ENCODE measurements around the gene MPND.

Gene MPND

DNA sequence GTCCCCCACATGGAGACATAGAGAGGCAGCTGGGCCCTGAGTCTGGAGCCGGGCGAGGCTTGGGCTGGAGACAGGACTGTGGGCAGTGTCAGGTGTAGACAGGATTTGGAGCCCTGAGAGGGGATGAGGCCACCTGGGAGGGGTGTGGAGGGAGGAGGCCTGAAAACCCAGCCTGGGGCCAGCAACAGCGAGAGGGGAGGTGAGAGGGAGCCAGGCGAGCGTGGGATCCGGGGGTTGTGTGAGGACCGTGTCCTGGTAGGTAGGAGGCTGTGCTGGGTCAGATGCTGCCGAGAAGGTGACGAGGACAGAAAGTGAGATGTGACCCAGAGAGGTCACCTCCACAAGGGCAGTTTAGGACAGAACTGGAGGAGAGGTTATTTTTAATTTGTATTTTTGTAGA, 7.4 kb downstream of the MPND start:
- Histone ChIP-seq H3K27ac (ENCODE audit: low read depth, low read length) (no peak overlapping the region), H3K36me3 (ENCODE audit: insufficient read depth, low read length) (no peaks in the 10 kb centered on the region), H3K4me3 (ENCODE audit: low read depth, low read length) (no peak overlapping the region), H3K27me3 (ENCODE audit: insufficient read depth, low read length) (no peaks in the 10 kb centered on the region), H3K4me1 (ENCODE audit: control insufficient read depth, insufficient read depth, low read length, unreplicated experiment) (no peaks in the 10 kb centered on the region), H2AFZ (ENCODE audit: low read length, unreplicated experiment) (no peak overlapping the region), H3K79me2 (ENCODE audit: control insufficient read depth, insufficient read depth, low read length, unreplicated experiment) (no peaks in the 10 kb centered on the region)

DNA sequence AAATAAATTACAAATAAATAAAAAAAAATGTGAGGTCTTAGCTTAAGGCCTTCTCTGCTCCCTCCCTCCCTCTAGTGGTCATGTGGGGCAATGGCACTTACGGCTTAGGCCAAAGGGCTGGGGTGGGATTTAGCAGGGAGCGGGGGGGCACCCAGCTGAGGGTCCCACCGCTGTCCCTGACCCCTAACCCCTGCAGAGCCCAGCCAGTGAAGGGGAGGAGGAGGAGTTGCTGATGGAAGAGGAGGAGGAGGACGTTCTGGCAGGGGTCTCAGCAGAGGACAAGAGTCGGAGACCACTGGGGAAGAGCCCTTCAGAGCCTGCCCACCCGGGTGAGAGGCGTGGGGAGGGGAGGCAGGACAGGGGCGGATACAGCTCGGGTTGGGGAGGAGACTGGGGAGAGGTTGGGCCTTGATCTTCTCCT, 9.3 kb downstream of the MPND start:
- H3K4me3 ChIP-seq (ENCODE audit: low read depth, low read length) = no peak overlapping the region
- H3K79me2 ChIP-seq (ENCODE audit: control insufficient read depth, insufficient read depth, low read length, unreplicated experiment) = no peaks in the 10 kb centered on the region
- H3K36me3 ChIP-seq (ENCODE audit: insufficient read depth, low read length) = no peaks in the 10 kb centered on the region
- no peak overlapping the region for H2AFZ ChIP-seq (ENCODE audit: low read length, unreplicated experiment)
- no peaks in the 10 kb centered on the region for H3K4me1 ChIP-seq (ENCODE audit: control insufficient read depth, insufficient read depth, low read length, unreplicated experiment)
- H3K27me3 ChIP-seq (ENCODE audit: insufficient read depth, low read length) = no peaks in the 10 kb centered on the region
- no peak overlapping the region for H3K27ac ChIP-seq (ENCODE audit: low read depth, low read length)

DNA sequence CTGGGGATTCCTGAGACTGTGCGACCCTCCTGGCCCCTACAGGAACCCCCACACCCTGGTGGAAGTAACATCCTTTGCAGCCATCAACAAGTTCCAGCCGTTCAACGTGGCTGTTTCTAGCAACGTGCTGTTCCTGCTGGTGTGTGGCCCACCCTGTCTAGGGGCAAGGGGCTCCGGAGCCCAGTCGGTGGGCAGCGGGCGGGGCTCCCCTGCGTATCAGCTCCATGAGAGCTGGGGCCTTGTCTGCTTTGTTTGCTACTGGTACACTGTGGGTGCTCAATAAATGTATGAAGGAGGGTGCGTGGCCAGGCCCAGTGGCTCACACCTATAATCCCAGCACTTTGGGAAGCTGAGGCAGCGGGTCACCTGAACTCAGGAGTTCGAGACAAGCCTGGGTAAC, 10.9 kb downstream of the MPND start:
- H3K27ac ChIP-seq (ENCODE audit: low read depth, low read length) = no peak overlapping the region
- H3K27me3 ChIP-seq (ENCODE audit: insufficient read depth, low read length) = no peaks in the 10 kb centered on the region
- no peak overlapping the region for H3K4me3 ChIP-seq (ENCODE audit: low read depth, low read length)
- no peaks in the 10 kb centered on the region for H3K36me3 ChIP-seq (ENCODE audit: insufficient read depth, low read length)
- no peaks in the 10 kb centered on the region for H3K4me1 ChIP-seq (ENCODE audit: control insufficient read depth, insufficient read depth, low read length, unreplicated experiment)
- H3K79me2 ChIP-seq (ENCODE audit: control insufficient read depth, insufficient read depth, low read length, unreplicated experiment) = no peaks in the 10 kb centered on the region
- no peak overlapping the region for H2AFZ ChIP-seq (ENCODE audit: low read length, unreplicated experiment)

DNA sequence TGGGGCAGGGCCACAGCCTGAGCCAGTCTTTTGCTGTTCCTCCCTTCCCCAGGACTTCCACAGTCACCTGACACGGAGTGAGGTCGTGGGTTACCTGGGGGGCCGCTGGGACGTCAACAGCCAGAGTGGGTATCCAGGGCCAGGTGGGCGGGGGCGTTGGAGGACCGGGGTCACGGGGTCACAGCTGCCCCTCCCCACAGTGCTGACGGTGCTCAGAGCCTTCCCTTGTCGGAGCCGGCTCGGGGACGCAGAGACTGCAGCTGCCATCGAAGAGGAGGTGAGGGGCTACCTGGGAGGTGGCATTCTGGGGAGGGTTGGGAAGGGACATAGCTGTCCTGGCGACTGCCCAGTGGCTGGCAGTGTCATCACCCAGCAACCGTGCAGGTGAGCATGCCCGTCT, 11.5 kb downstream of the MPND start:
- Histone ChIP-seq H3K27ac (ENCODE audit: low read depth, low read length) (no peak overlapping the region), H3K4me1 (ENCODE audit: control insufficient read depth, insufficient read depth, low read length, unreplicated experiment) (no peaks in the 10 kb centered on the region), H2AFZ (ENCODE audit: low read length, unreplicated experiment) (no peak overlapping the region), H3K4me3 (ENCODE audit: low read depth, low read length) (no peak overlapping the region), H3K27me3 (ENCODE audit: insufficient read depth, low read length) (no peaks in the 10 kb centered on the region), H3K79me2 (ENCODE audit: control insufficient read depth, insufficient read depth, low read length, unreplicated experiment) (no peaks in the 10 kb centered on the region), H3K36me3 (ENCODE audit: insufficient read depth, low read length) (no peaks in the 10 kb centered on the region)

DNA sequence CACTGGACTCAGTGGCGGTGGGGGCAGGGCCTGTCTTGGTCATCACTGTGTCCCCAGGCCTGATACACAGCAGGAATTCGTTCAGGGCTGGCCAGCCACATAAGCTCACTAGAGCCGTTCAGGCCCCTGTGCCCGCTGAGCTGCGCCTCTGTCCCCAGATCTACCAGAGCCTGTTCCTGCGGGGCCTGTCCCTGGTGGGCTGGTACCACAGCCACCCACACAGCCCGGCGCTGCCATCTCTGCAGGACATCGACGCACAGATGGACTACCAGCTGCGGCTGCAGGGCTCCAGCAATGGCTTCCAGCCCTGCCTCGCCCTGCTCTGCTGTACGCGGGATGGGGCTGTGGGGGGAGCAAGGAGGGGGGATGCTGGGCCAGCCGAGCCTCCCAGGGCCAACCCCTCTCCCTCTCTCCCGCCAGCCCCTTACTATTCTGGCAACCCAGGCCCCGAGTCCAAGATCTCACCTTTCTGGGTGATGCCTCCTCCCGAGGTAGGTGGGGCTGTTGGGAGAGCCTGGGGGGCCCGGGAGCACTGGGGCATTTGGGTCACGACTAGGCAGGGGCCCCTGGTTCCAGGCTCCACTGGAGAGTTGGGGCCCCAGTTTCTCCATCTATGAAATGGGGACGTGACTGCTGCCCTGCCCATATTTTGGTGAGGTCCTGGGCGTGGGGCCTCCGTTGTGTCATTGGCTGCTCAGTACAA, 13.9 kb downstream of the MPND start:
- no peak overlapping the region for H3K4me3 ChIP-seq (ENCODE audit: low read depth, low read length)

DNA sequence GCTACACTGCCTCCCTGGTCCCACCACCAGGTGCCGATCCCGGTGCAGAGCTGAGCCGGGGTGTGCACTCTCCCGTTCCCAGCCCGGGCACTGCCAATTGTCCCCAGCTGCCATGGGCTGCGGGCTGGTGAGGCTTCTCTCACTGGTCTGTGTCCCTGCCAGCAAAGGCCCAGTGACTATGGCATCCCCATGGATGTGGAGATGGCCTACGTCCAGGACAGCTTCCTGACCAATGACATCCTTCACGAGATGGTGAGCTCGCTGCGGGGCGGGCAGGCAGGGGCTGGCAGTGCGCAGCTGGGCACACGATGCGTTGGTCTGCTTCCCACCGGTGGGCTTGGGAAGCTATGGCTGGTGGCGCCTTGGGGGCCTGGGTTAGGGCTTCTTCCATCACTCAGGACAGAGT, 14.6 kb downstream of the MPND start:
- H3K4me1 ChIP-seq (ENCODE audit: control insufficient read depth, insufficient read depth, low read length, unreplicated experiment) = no peaks in the 10 kb centered on the region
- no peak overlapping the region for H3K27ac ChIP-seq (ENCODE audit: low read depth, low read length)
- H3K79me2 ChIP-seq (ENCODE audit: control insufficient read depth, insufficient read depth, low read length, unreplicated experiment) = no peaks in the 10 kb centered on the region
- no peaks in the 10 kb centered on the region for H3K27me3 ChIP-seq (ENCODE audit: insufficient read depth, low read length)
- H3K4me3 ChIP-seq (ENCODE audit: low read depth, low read length) = no peak overlapping the region
- H2AFZ ChIP-seq (ENCODE audit: low read length, unreplicated experiment) = no peak overlapping the region
- H3K36me3 ChIP-seq (ENCODE audit: insufficient read depth, low read length) = no peaks in the 10 kb centered on the region

More for the DNA sequence above, 13.9 kb downstream of the MPND start:
- Histone ChIP-seq H3K4me1 (ENCODE audit: control insufficient read depth, insufficient read depth, low read length, unreplicated experiment) (no peaks in the 10 kb centered on the region), H3K36me3 (ENCODE audit: insufficient read depth, low read length) (no peaks in the 10 kb centered on the region), H2AFZ (ENCODE audit: low read length, unreplicated experiment) (no peak overlapping the region), H3K27me3 (ENCODE audit: insufficient read depth, low read length) (no peaks in the 10 kb centered on the region), H3K79me2 (ENCODE audit: control insufficient read depth, insufficient read depth, low read length, unreplicated experiment) (no peaks in the 10 kb centered on the region), H3K27ac (ENCODE audit: low read depth, low read length) (no peak overlapping the region)

DNA sequence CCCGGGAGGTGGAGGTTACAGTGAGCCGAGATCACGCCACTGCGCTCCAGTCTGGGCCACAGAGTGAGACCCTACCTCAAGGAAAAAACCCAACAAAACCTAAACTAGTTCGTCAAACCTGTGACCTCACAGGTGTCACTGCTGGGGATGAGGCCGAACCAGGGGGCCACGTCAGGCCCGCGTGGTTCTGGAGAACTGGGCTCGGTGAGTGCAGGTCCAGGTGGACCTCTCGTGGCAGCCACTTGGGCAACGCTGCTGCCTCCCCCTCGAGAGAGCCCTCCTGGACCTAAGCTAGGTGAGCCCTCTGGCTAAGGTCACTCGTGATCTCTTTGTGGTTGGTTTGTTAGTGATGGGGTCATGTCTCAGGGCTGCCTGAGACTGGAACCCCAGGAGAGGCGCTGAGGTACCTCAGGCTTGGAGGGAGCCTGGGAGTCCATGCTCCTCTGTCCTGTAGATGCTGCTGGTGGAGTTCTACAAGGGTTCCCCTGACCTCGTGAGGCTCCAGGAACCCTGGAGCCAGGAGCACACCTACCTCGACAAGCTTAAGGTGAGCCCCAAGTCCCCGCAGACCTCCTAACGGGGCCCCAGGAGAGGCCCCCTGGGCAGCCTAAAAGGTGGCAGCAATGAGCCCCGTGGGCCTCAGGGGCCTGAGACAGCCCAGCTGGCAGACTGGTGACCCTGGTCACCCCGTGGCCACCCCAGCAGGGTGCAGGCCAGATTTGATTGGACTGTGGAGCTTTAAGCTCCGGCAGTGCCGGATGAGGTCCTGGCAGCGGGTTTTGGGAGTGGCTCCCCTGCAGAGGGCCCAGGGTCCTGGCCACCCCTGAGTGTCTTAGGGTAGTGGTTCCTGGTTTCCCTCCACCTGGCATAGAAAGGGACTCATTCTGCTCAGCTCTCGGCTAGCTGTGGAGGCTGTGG, 15.6 kb downstream of the MPND start:
- Histone ChIP-seq H2AFZ (ENCODE audit: low read length, unreplicated experiment) (no peak overlapping the region), H3K4me3 (ENCODE audit: low read depth, low read length) (no peak overlapping the region), H3K4me1 (ENCODE audit: control insufficient read depth, insufficient read depth, low read length, unreplicated experiment) (no peaks in the 10 kb centered on the region), H3K27me3 (ENCODE audit: insufficient read depth, low read length) (no peaks in the 10 kb centered on the region), H3K27ac (ENCODE audit: low read depth, low read length) (no peak overlapping the region), H3K79me2 (ENCODE audit: control insufficient read depth, insufficient read depth, low read length, unreplicated experiment) (no peaks in the 10 kb centered on the region), H3K36me3 (ENCODE audit: insufficient read depth, low read length) (no peaks in the 10 kb centered on the region)

DNA sequence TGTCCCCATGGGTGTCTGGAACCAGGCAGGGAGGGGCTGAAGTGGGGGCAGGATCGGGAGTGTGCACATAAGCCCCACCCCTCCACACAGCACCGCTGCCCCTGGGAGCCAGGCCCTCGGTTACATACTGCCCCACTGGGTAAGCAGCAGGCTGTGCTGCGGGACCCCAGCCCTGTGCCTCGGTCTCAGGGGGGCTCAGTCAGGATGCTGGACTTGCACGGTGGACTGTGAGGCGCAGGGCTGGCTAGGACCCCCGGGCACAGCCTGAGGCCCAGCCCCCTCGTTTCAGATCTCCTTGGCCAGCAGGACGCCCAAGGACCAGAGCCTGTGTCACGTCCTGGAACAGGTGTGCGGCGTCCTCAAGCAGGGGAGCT, 16.3 kb downstream of the MPND start:
- Histone ChIP-seq H3K36me3 (ENCODE audit: insufficient read depth, low read length) (no peaks in the 10 kb centered on the region), H3K4me3 (ENCODE audit: low read depth, low read length) (no peak overlapping the region), H3K4me1 (ENCODE audit: control insufficient read depth, insufficient read depth, low read length, unreplicated experiment) (no peaks in the 10 kb centered on the region), H3K27ac (ENCODE audit: low read depth, low read length) (no peak overlapping the region), H3K79me2 (ENCODE audit: control insufficient read depth, insufficient read depth, low read length, unreplicated experiment) (no peaks in the 10 kb centered on the region), H3K27me3 (ENCODE audit: insufficient read depth, low read length) (no peaks in the 10 kb centered on the region), H2AFZ (ENCODE audit: low read length, unreplicated experiment) (no peak overlapping the region)

DNA sequence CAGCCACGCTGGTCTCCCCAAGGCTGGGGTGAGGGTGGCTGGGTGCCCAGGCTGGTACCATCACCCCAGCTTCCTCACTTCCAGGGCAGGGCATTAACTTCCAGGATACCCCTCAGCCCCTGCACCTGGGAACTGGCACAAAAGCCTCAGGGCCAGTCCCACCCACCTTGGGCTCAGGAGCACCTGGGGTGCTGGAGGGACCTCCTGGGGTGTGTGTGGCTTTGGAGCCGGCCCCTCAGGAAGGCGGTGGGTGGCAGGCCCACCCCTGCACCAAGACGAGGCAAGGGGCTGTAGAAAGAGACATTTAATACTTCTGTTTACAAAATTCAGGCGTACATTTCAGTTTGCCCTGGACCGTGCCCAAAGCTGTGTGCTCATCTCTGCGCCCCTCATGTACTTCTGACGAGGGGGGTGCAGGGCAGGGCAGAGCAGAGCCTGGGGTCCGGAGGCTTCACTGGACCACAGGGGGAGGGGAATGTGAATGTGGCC, 16.8 kb downstream of the MPND start:
- Histone ChIP-seq H3K4me3 (ENCODE audit: low read depth, low read length) (no peak overlapping the region), H3K36me3 (ENCODE audit: insufficient read depth, low read length) (no peaks in the 10 kb centered on the region), H3K4me1 (ENCODE audit: control insufficient read depth, insufficient read depth, low read length, unreplicated experiment) (no peaks in the 10 kb centered on the region), H3K27me3 (ENCODE audit: insufficient read depth, low read length) (no peaks in the 10 kb centered on the region), H3K79me2 (ENCODE audit: control insufficient read depth, insufficient read depth, low read length, unreplicated experiment) (no peaks in the 10 kb centered on the region), H2AFZ (ENCODE audit: low read length, unreplicated experiment) (no peak overlapping the region), H3K27ac (ENCODE audit: low read depth, low read length) (no peak overlapping the region)

DNA sequence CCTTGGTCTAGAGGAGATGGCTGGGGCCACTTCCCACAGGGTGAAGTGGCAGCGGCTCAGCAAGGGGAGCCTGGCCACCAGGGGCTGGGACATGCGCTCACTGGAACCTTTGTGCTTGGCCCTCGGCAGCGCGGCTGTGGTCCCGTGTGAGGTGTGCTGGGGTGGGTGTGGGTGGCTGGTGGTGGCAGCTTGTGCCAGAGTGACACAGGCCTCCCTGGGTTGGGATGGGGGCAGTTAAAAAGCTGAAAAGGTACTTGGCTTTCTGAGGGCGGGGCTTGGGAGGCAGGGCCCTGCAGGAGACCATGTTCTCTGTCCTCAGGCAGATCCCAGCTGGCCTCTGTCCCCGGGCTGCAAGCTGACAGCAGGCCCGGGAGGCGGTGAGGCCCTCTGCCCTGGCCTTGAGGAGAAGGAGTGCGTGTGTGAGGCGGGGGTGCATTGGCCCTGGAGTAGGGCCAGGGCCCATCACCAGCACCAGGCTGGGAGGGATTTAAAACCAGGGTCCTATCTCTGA, 17.3 kb downstream of the MPND start:
- Histone ChIP-seq H3K36me3 (ENCODE audit: insufficient read depth, low read length) (no peaks in the 10 kb centered on the region), H3K4me1 (ENCODE audit: control insufficient read depth, insufficient read depth, low read length, unreplicated experiment) (no peaks in the 10 kb centered on the region), H2AFZ (ENCODE audit: low read length, unreplicated experiment) (no peak overlapping the region), H3K27me3 (ENCODE audit: insufficient read depth, low read length) (no peaks in the 10 kb centered on the region), H3K79me2 (ENCODE audit: control insufficient read depth, insufficient read depth, low read length, unreplicated experiment) (no peaks in the 10 kb centered on the region), H3K27ac (ENCODE audit: low read depth, low read length) (no peak overlapping the region), H3K4me3 (ENCODE audit: low read depth, low read length) (no peak overlapping the region)

All from ACC112 (cell line).